GM21529 (cell line): ENCODE measurements around the gene IRAK4.

Experiments used
- ATAC-seq: cut with Tn5 transposase; IDR thresholded peaks from one replicate; pipeline ENCODE4 v1.9.1; 2021; ENCODE audit not compliant: unreplicated experiment

Gene IRAK4

DNA sequence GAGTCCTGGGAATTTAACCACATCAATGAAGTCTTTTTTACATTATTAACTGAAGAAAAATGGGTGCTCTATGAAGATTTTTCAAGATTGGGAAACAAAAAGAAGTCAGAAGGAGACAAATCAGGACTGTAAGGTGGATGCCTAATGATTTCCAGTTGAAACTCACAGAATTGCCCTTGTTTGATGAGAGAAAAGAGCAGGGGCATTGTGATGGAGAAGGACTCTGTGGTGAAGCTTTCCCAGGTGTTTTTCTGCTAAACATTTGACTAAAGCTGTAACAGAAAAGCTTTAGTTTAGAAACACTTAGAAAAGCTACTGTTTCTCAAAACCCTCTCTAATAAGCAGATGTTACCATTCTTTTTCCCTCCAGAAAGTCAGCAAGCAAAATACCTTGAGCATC lies 5.8 kb downstream of the IRAK4 start:
- no peak for ATAC-seq

DNA sequence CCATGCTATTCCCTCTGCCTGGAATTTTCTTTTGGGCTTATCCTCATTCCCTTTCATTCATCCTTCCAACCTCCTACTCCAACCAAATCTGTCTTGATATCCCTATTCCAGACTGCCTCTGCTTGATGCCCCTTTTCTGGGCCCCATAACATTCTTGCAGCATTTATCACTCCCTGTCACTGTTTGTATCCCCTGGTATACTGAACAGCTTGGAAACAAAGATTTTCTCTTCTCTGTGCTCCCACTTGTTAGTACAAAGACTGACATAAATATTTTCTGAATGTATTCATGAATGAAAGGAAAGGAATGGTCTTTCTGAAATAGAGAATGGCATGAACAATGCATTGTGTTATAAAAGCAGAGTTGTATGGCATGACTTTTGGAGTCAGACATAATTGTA lies 7.5 kb downstream of the IRAK4 start:
- ATAC-seq, result no peak

DNA sequence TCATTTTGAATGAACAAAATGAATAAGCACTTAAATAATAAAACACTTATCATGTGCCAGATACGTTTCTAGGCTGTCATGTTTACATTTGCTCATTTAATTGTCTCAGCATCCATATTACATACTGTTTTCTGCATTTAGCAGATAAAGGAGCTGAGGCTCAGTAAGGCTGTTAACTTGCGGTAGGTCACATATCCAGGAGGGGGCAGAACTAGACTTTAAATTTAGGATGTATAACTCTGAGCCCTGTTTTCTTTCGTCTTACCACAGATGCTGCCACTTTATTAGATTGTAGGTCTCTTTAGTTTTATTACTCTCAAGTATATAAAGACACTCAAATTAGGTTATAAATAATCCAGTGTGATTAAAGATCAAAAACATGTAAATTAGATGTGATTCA lies 17.7 kb downstream of the IRAK4 start:
- no peak for ATAC-seq

DNA sequence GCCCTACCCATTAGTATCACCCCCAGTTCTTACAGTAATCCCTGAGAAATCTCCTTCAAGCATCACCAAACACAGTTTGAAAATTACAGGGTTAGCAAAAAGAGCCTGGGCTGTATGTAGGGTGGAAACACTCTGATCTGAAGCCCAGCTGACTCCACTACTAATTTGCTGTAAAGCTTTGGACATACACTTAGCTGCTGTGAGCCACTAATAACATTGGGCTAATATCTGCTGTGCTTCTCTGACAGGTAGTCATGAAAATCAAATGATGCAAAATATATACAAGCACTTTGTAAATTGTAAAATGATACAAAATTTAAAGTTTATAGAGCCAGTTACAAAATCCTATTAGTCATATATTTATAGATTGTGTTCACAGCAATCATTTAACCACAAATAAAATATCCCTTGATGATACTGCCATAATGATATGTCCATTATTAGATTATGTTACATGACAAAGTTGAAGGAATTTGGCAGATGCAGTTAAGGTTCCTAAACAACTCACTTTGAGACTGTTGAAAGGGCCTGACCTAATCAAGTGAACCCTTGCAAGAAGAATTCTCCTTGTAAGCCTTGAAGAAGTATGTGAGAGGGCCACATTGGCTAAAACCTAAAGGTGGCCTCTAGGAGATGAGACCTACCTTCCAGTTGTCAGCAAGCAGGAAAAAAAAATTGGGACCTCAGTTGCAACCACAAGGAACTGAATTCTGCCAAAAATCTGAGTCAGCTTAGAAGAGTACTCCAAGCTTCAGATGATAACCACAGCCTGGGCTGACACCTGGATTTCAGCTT lies 28.3 kb downstream of the IRAK4 start:
- ATAC-seq, result no peak

DNA sequence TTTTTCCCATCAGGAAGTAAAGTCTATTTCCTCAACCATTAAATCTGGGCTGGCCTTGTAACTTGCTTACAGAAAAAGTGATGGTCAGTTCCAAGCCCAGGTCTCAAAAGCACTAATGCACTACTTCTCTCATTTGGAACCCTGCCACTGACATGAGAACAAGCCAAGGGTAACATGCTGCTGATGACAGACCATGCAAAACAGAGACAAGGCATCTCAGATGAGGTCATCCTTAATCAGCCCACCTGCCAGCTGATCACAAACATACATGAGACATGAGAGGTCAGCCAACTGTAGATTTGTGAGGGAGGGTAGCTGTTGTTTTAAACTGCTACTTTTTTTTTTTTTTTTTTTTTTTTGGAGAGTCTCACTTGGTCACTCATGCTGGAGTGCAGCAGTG lies 31.2 kb downstream of the IRAK4 start:
- ATAC-seq, result no peak

DNA sequence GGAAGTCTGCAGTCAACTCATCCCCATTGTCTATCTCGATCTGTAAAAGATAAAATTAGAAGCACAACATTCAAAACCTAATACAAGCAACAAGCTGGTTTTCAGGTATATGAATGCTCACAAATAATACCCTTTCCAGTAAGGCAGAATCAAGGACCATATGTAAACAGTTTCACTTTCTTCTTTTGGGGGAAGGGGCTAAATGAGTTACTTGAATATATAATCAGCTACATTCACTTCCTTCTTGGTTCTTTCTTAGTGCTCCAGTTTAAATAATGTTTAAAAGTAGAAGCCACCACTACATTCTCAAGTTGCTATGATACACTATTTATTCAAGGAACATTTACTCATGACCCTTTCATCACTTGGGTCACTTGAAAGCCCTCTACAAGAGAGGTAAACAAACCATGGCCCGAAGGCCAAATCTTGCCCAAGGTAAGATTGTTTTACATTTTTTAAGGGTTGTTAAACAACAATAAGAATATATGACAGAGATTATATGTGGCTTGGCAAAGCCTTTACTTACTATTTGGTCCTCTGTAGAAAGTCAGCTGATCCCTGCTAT lies 37.0 kb downstream of the IRAK4 start:
- ATAC-seq, result no peak

DNA sequence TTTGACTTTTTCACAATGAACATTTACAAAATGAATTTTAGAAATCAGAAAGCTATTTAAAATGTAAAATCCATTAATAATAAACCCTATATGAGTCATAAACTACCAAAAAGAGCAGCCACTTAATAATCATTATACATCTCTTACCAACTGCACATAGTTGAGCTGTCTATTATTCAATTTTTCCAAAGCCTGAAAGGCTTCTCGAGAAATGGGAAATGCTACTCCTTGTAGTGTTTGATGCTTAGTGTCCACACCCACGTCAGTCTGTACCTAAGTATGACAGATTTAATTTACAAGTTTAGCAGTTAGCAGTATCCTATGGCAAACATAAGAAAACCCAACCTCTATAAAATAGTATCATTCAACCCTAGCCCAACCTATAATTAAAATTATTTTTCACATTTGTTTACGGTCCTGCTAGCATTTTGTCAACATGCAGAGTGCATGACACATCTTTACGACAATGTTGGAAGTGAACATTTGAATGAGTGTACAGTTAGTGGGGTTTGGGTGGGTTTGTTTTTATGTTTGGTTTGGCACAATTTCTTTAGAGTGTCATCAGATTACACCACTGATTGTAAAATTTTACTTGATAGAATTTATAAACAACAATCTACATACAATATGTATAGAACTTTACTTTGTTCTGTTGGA lies 38.9 kb downstream of the IRAK4 start:
- ATAC-seq, result no peak

DNA sequence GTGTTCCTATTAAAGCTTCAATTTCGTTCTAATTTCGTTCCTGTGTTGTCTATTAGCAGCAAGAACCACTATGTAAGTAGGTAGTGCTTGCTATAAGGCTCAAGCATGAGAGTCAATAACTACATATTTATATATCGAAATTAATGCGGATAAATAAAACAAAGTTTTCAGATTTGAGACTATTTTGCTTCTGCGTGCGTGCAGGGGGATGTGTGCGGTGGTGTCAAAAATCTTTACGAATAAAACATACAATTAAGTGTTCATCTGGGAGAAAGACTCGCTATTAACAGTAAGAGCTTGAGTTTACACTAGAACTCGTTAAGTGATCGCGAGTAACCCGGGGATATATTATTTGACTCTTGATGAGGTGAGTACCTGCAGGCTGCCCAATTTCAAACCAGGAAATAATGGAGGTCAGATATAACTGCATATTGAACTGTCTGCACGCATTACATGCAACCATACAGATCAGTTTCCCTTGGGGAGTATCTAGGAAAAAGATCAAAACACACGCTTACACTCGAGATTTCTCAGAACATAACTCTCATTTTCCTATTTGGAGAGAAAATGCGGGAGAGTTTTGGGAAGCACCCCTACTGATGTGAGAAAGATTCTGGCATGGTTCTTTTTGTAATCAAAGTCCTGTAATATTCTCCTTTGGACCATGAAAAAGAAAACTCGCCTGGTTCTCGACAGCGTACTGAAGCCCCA lies 46.6 kb downstream of the IRAK4 start:
- ATAC-seq, result peak; percentile 23

DNA sequence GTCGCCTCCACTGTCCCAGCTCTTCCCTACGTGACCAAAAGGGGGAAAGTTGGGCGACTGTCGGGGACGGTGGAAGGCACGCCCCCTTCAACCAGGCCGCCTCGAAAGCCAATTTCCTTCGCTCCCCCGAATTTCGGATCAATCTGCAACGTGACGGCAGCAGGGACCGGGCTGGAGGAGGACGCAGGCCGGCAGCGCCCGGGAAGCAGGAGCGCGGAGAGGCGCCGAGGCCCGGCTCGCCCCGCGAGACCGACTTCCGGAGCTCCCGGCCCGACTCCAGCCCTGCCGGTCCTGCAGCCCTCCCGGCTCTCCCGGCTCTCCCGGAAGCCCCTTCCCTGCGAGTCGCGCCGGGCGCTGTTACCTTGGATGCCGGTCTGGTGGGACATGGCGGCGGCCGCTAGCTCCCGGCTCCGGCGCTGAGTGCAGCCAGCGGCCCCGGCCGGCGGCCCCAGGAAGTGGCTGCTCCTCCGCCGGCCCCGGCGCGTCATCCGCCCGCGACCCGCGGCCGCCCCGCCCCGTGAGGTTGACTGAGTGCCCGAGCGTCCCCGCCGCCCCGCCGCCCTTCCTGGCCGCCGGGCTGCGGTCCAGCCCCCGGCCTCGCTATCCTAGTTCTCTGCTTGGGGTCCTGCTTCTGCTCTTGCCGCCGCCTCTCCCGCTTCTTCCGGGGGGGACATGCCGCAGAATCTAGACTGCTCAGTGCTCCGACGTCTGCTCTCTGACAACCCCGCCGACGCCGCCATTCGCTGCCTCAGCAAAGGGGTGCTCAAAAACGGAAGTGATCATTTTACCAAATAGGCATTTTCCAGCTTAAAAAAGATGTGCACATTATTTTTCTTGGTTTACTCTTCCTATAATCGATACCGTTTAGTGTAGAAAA lies 47.3 kb downstream of the IRAK4 start, which contains the start of gene TWF1:
TWF1 (minus strand) TSS at position 458 of the 877 bp plus-strand sequence; CDS start at position 386, 72 bp downstream.
- ATAC-seq, result peak; percentile 94

DNA sequence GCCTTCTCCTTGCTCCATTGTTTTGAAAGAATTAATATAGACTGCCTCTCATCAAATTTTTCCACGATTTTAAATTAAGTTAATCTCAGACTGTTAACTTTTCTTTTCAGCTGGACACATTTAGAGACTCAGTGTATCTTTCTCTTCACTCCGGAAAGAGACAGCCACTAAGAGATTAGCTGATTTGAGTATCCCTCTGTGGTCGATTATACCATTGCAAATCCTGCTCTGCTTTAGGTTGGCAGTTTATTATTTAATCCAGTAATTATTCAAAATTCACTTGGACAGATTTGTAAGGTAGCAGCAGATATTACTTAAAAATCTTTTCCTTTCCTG lies 48.0 kb downstream of the IRAK4 start:
- ATAC-seq, result no peak

DNA sequence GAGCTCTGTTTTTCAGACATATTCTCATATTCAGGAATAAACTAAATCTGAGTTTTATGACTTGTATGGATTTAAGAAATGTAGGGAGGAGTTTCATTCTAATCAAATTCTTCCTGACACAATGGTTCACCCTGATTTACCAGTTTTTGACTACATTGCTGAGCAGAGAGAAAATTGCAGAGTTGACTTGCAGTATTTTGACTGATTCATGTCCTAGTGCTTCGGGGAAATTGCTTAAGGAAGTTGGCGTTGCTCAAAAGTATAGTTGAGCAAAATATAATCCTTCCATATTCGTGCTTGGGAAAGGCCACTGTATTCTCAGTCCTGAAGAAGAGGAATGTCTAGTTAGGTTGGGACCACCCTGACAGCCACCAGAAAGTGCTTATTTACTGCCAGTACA lies 48.6 kb downstream of the IRAK4 start:
- ATAC-seq, result no peak

DNA sequence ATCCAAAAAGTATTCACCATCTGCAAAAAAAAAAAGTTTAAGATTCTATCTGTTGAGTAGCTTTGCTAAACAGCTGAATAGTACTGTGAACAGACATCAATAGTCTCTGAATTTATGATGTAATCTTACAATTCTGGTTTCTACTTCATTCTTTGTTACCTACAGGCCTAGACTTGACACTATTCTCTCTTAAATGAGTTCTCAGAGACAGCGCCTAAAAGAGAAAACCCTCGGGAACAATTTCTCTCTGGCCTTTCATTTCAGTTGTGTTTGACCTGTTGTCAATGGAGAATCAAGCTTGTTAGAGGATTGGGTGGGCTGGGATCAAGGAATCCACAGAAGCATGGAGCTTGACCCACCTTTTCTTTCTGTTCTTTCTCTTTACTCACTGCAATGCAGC lies 53.3 kb downstream of the IRAK4 start:
- ATAC-seq, result no peak

DNA sequence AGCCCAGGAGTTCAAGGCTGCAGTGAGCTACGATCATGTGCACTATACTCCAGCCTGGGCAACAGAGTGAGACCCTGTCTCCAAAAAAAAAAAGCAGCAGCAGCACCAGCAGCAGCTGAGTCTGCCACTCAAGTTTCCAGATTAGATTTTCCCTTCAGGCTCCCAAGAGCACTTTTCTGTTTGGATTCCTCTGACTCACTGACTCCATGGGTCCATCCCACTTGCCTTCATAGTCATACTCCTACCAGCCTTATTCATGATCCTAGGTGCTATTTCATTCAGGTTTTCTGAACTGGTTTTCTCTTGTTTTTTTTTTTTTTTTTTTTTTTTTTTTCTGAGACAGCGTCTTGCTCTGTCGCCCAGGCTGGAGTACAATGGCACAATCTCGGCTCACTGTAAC lies 54.2 kb downstream of the IRAK4 start:
- no peak for ATAC-seq

DNA sequence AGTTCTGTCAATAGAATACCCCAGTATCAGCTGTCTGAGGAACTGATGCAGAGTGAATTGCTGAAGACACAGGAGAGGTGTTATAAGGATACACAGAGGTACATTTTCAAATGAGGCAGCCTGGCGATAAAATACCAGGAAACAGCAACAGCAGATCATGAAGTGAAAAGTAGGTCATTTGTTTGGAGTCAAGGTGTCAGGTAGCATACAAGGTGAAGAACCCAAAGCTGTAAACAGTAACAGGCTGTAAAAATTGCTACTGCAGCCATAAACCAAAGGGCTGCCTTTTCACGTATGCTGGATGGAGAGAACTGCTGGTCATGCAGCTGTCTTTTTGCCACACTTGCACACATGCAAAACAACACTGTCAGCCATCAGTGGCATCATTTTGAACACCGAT lies 56.7 kb downstream of the IRAK4 start:
- ATAC-seq, result no peak

DNA sequence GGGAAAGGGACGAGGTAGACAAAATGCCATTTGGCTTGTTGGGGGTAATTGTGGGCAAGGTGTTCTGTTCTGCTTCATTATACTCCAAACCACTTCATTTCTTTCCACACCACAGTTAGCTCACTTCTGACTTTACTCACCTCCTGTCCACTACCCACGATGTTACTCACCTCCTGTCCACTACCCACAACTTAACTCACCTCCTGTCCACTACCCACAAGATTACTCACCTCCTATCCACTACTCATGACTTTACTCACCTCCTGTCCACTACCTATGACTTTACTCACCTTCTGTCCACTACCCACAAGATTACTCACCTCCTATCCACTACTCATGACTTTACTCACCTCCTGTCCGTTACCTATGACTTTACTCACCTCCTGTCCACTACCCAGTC lies 57.4 kb downstream of the IRAK4 start:
- ATAC-seq, result no peak

DNA sequence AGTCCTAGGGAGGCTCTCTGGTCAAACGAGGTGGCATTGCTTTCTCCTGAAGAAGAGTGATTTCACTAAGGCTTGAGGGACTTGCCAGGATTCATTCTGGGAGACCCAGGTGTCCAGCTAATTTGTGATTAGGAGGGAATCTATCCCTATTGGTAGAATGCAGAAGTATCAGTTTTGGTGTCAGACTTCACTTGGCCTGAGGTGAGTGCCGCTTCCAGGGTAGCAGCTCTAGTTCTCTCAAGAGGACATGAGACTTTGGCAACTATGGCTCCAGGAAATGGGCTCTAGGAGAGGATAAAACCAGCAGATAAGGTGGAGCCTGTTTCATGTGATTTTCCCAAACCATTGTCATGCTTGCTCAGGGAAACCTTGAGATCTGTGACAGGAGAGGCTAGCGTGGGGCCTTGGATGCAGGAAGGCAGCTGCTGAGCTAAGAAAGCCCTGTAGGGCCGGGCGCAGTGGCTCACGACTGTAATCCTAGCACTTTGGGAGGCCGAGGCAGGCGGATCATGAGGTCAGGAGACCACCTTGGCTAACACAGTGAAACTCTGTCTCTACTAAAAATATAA lies 65.5 kb downstream of the IRAK4 start:
- ATAC-seq, result no peak

DNA sequence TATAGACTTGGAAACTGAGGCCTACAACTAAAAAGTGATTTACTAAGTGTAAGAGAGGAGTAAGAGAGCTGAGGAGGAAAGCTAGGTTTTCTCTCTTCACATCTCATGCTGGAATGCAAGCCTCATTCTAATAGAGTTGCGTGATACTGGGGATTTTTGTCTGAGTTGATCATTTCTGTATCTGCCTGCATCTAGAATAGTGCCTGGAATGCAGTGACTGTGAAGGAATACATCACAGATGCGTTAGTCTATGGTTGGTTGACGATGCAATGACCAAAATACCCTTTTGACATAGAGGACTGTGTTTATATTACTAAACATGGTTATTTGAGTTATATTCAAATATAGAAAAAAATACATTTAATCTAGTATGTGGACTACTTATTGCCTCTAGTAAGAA lies 67.9 kb downstream of the IRAK4 start:
- no peak for ATAC-seq

DNA sequence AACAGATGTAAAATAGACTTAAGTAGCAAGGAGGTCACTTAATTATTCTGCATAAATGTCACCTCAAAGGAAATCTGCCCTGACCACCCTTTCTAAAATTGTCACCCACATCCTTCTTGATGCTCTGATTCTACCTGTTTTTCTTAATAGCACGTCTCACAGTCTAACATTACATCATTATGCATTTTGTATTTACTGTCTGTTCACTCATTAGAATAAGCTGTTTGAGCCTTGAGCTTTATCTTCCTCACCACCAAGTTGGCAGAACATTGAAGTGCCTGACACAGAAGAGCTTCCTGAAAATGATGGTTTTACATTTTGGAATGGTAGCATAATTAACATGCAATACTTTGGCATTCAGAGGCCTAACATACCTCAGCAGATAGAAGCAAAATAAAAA lies 68.3 kb downstream of the IRAK4 start:
- no peak for ATAC-seq

DNA sequence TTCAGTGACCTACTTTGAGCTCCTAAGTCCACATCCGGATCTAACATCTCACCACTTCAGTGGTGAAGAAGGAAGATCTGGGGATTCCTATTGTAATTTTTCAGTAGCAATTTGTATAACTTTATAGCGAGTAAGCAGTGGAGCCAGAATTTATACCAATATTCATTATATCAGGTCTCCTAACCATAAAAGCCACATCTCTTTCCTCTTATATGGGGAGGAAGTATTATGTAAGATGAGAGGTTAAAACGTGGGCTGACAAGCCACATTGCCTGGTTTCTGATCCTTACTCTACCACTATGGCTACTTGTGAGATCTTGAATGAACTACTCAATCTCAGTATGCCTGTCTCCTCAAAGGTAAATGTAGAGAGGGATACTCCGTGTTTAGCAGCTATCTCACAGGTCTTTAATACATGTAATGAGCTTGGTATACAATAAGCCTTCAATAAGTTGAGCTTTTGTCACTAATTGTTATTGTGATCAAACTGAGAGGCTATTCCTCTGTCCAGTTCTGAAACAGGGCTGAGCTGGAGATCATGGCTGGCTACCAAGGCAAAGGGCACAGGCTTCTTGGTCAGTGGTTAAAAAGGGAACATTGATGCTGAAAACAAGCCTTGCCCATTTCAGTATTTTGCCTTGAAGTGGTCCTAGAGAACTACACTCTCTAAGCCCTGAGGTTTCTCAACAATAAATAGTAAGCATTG lies 73.9 kb downstream of the IRAK4 start:
- no peak for ATAC-seq

DNA sequence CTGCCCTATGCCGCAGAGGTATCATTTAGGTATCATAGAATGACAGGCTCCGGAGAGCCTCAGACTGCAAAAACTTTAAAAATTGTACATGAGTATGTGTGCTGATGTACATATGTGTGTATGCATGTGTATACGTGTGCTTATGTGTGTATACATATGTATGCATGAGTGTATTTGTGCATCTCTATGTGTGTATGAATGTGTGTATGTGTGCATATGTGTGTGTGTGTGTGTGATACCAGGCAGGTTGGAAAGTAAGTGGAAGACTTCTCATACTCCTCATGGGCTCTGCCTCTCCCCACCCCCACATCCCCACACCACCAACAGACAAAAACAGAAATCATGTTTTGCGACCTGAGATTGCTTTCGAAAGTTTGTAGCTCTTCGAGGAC lies 76.5 kb downstream of the IRAK4 start:
- no peak for ATAC-seq
